ENCODE results near the gene AGBL1.

GRCh38 chr15:86804406-86804805 lies 724.7 kb downstream of the AGBL1 start:
- TF ChIP-seq SIN3A (IDR thresholded peaks at IDR 0.05; ENCODE audit: borderline replicate concordance, insufficient read depth, low read length) (no peak), POLR2AphosphoS5 (IDR thresholded peaks at IDR 0.05; ENCODE audit: low read depth, low read length) (no peak), REST (IDR thresholded peaks at IDR 0.05; ENCODE audit: insufficient read depth in 1 of 2, low read depth in 2 of 2, low read length in 2 of 2) (no peak), TAF1 (IDR thresholded peaks at IDR 0.05; ENCODE audit: borderline replicate concordance, insufficient read depth, low read length) (no peak), FOXP2 (optimal IDR thresholded peaks at IDR 0.05; ENCODE audit: borderline replicate concordance, extremely low read depth, extremely low read length, insufficient read depth) (no peak)

All from PFSK-1 (cell line).